ENCODE measurements around the gene SCUBE1.

Gene SCUBE1

DNA sequence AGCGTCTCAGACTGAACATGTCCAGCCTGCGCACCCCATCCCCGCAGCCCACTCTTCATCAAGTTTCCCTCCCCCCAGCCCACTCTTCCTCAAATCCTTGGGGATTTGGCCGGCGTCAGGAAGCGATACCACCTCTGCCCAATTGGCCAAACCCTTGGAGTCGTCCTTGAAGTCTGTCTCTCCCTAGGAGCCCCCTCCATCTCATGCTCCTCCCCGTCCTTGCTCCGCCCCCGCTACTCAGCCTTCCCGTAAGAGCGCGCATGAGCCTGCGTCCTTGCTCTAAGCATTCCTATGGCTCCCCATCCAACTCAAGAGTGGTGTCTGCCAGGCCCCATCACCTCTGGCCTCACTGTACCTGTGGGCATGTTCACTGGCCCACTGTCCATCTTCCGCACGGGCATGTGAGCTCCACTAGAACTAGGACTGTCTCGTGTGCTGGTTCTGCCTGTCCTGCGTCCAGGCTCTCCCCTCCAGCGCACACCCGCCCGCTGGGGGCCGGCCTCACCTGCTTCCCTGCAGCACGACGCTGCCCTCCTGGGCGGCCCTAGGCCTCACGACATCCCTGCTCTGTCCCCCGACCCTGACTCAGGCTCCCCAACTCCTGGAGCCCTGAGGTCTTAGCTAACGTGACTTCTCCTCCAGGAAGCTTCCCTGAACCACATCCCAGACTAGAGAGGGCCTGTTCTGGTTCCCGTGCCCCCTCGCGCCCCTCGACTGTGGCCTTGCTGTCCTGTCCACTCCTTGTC is 125.7 kb downstream of the SCUBE1 start:
- Histone ChIP-seq H3K4me1 (ENCODE audit: control insufficient read depth in 1 of 2, insufficient read depth in 2 of 2, low read length in 2 of 2) (no peaks in the 10 kb centered on the region), H3K36me3 (ENCODE audit: control insufficient read depth in 1 of 2, insufficient read depth in 2 of 2, low read length in 2 of 2) (no peaks in the 10 kb centered on the region), H3K9me3 (ENCODE audit: control insufficient read depth in 1 of 2, low read length in 2 of 2) (no peaks in the 10 kb centered on the region), H3K4me3 (ENCODE audit: low read depth in 1 of 2, low read length in 2 of 2) (no peak overlapping the region), H3K27ac (ENCODE audit: low read length) (no peak overlapping the region), H3K27me3 (ENCODE audit: low read depth, low read length) (no peaks in the 10 kb centered on the region)

DNA sequence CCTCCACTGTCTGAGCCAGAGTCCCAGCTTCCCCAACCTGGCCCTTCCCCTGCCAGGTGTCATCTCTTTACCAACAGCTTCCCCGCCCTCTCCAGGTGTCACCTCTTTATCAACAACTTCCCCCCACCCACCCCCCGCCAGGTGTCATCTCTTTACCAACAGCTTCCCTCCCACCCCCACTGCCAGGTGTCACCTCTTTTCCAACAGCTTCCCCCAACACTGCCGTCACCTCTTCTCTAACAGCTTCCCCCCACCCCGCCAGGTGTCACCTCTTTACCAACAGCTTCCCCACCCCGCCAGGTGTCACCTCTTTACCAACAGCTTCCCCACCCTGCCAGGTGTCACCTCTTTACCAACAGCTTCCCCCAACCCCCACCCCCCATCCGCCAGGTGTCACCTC is 126.4 kb downstream of the SCUBE1 start:
- no peak overlapping the region for H3K4me3 ChIP-seq (ENCODE audit: low read depth in 1 of 2, low read length in 2 of 2)
- H3K27me3 ChIP-seq (ENCODE audit: low read depth, low read length), result no peaks in the 10 kb centered on the region
- H3K27ac ChIP-seq (ENCODE audit: low read length), result no peak overlapping the region
- no peaks in the 10 kb centered on the region for H3K9me3 ChIP-seq (ENCODE audit: control insufficient read depth in 1 of 2, low read length in 2 of 2)
- no peaks in the 10 kb centered on the region for H3K36me3 ChIP-seq (ENCODE audit: control insufficient read depth in 1 of 2, insufficient read depth in 2 of 2, low read length in 2 of 2)
- H3K4me1 ChIP-seq (ENCODE audit: control insufficient read depth in 1 of 2, insufficient read depth in 2 of 2, low read length in 2 of 2), result no peaks in the 10 kb centered on the region

DNA sequence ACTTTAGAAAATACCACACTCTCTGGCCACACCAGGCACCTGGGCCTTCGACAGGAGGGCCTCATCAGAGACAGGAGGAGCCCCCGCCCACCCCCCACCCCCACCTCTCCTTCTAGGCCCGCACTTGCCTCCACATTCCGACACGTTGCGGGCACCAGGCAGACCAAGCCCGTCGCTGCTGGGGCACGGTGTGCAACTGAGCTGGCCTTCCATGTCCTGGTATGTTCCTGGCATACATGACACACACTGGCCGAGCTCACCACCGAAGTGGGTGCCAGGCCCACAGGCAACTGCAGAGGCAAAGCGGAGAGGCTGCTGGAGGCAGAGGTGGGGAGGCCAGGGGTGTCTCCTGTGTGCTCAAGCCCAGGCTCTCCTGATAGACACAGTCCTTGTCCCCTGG is 129.2 kb downstream of the SCUBE1 start:
- Histone ChIP-seq H3K27me3 (ENCODE audit: low read depth, low read length) (no peaks in the 10 kb centered on the region), H3K27ac (ENCODE audit: low read length) (no peak overlapping the region), H3K36me3 (ENCODE audit: control insufficient read depth in 1 of 2, insufficient read depth in 2 of 2, low read length in 2 of 2) (no peaks in the 10 kb centered on the region), H3K4me3 (ENCODE audit: low read depth in 1 of 2, low read length in 2 of 2) (no peak overlapping the region), H3K4me1 (ENCODE audit: control insufficient read depth in 1 of 2, insufficient read depth in 2 of 2, low read length in 2 of 2) (no peaks in the 10 kb centered on the region), H3K9me3 (ENCODE audit: control insufficient read depth in 1 of 2, low read length in 2 of 2) (no peaks in the 10 kb centered on the region)

DNA sequence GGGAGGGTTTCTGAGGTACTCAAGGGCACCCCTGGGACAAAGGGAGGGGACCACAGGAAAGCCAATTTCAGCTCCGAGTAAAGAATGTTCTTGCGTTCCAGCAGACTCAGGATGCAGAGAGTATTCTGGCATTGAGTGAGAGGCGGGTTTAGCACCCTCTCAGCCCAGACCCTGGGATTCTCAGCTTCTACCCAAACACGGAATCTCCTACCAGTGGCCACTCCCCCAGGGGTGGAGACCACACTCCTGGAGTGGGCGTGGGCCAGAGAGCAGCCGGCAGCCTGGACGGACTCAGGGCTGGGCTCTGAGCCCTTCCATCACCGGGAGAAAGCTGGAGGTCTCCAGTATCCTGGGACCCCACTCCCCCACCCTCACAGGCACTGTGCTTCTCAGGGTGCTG is 130.1 kb downstream of the SCUBE1 start:
- H3K27me3 ChIP-seq (ENCODE audit: low read depth, low read length), result no peaks in the 10 kb centered on the region
- no peaks in the 10 kb centered on the region for H3K4me1 ChIP-seq (ENCODE audit: control insufficient read depth in 1 of 2, insufficient read depth in 2 of 2, low read length in 2 of 2)
- H3K27ac ChIP-seq (ENCODE audit: low read length), result no peak overlapping the region
- no peaks in the 10 kb centered on the region for H3K9me3 ChIP-seq (ENCODE audit: control insufficient read depth in 1 of 2, low read length in 2 of 2)
- H3K4me3 ChIP-seq (ENCODE audit: low read depth in 1 of 2, low read length in 2 of 2), result no peak overlapping the region
- H3K36me3 ChIP-seq (ENCODE audit: control insufficient read depth in 1 of 2, insufficient read depth in 2 of 2, low read length in 2 of 2), result no peaks in the 10 kb centered on the region

DNA sequence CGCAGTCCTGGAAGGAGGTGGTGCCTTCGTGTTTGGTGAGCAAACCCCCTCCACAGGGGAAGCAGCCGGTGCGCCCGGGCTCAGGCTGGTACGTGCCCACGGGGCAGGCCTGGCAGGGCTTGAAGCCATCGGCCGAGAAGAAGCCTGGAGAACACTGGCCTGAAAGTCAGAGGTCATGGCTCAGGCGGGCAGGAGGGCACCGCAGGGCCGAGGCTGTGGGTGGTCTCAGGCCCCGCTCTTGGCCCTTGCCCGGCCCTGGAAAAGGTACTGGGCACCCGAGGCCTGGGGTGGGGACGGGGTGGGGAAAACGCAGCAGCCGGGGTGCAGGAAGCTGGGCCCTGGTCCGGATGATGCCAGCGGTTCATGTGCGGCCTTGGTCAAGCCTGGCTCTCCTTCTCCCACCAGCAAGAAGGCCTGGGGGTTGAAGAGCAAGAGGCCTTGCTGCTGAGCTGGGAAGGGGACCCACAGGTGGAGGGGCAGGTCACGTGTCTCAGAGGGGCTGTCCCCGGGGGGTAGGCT is 130.7 kb downstream of the SCUBE1 start:
- Histone ChIP-seq H3K4me1 (ENCODE audit: control insufficient read depth in 1 of 2, insufficient read depth in 2 of 2, low read length in 2 of 2) (no peaks in the 10 kb centered on the region), H3K36me3 (ENCODE audit: control insufficient read depth in 1 of 2, insufficient read depth in 2 of 2, low read length in 2 of 2) (no peaks in the 10 kb centered on the region), H3K27me3 (ENCODE audit: low read depth, low read length) (no peaks in the 10 kb centered on the region), H3K27ac (ENCODE audit: low read length) (no peak overlapping the region), H3K9me3 (ENCODE audit: control insufficient read depth in 1 of 2, low read length in 2 of 2) (no peaks in the 10 kb centered on the region), H3K4me3 (ENCODE audit: low read depth in 1 of 2, low read length in 2 of 2) (no peak overlapping the region)

DNA sequence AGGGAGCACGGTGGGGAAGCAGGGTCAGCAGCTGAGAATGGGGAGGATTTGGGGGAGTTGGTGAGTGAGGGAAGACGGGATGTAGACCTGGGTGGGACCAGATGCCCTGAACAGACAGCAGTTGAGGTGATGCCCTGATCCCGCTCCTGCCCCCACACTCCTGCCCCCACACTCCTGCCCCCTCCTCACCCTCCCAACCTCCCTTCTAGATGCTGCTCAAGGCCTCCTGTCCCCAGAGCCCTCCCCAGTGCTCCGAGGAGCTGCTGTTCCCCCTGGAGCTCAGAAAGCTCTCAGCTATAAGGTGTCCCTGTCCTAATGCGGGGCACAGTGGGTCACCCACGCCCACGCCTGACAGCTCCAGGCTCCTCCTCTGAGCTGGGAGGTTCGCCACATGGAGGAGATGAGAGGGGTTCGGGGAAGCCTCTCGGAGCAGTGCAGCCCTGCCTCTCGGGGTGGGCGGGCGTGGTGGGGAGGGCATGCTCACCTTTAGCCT is 131.2 kb downstream of the SCUBE1 start:
- H3K27ac ChIP-seq (ENCODE audit: low read length), result no peak overlapping the region
- H3K4me1 ChIP-seq (ENCODE audit: control insufficient read depth in 1 of 2, insufficient read depth in 2 of 2, low read length in 2 of 2), result no peaks in the 10 kb centered on the region
- H3K9me3 ChIP-seq (ENCODE audit: control insufficient read depth in 1 of 2, low read length in 2 of 2), result no peaks in the 10 kb centered on the region
- no peaks in the 10 kb centered on the region for H3K36me3 ChIP-seq (ENCODE audit: control insufficient read depth in 1 of 2, insufficient read depth in 2 of 2, low read length in 2 of 2)
- no peaks in the 10 kb centered on the region for H3K27me3 ChIP-seq (ENCODE audit: low read depth, low read length)
- H3K4me3 ChIP-seq (ENCODE audit: low read depth in 1 of 2, low read length in 2 of 2), result no peak overlapping the region

DNA sequence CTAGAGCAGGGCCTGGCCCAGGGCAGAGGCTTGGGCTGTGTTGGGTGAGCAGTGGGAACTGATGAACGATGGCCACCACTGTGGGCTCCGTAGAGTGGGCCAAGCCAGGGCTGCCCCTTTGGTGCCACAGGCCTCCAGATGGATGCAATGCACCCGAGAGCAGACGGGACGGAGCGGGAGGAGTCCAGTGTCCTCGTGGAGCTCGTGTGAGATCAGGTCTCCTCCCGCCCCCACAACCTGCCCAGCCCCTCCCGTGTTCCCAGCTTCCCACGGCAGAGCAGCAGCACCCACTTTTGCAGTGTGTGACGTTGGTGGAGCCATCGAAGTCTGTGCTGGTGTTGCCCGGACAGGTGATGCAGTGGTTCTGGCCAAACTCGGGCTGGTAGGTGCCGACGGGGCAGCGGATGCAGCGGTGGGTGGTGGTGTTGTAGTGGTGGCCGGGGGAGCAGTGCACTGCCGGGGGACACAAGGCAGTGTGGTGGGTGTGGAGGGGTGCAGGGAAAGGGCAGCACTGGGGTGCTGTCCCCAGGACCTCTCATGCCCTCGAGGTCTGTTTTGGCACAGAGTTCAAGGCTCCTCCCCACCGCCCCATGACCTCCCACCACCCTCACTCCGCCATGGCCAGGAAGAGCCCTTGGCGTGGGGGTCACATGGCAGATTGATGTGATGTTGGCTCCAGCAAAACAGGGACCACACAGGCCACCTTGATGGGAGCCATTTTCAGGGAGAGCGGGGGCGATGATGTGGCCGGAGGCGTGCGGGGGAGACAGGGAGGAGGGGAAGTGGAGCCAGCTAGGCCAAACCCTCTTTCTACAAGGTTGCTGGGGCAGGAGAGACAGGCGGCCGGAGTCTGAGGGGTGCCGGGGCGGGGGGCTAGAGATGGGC is 132.3 kb downstream of the SCUBE1 start:
- Histone ChIP-seq H3K9me3 (ENCODE audit: control insufficient read depth in 1 of 2, low read length in 2 of 2) (no peaks in the 10 kb centered on the region), H3K4me3 (ENCODE audit: low read depth in 1 of 2, low read length in 2 of 2) (no peak overlapping the region), H3K36me3 (ENCODE audit: control insufficient read depth in 1 of 2, insufficient read depth in 2 of 2, low read length in 2 of 2) (no peaks in the 10 kb centered on the region), H3K27ac (ENCODE audit: low read length) (no peak overlapping the region), H3K4me1 (ENCODE audit: control insufficient read depth in 1 of 2, insufficient read depth in 2 of 2, low read length in 2 of 2) (no peaks in the 10 kb centered on the region), H3K27me3 (ENCODE audit: low read depth, low read length) (no peaks in the 10 kb centered on the region)

DNA sequence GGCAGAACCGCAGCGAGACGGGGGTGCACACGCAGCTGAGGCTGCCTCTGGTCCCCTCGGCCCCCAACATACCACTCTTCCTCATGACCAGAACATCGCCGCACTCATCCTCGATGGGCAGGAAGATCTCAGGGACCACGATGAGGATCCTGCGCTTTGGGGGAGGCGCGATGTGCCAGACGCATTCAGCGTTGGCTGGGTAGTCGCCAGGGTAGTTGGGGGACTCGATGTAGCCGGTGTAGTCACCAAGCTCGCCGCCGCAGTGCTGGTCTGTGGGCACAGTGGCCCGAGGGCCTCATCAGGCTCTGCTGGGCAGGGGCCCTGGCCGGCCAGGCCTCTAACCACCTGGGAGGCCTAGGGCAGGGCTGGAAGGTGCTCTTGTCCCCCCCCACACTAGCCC is 133.2 kb downstream of the SCUBE1 start:
- H3K36me3 ChIP-seq (ENCODE audit: control insufficient read depth in 1 of 2, insufficient read depth in 2 of 2, low read length in 2 of 2), result no peaks in the 10 kb centered on the region
- H3K9me3 ChIP-seq (ENCODE audit: control insufficient read depth in 1 of 2, low read length in 2 of 2), result no peaks in the 10 kb centered on the region
- no peaks in the 10 kb centered on the region for H3K4me1 ChIP-seq (ENCODE audit: control insufficient read depth in 1 of 2, insufficient read depth in 2 of 2, low read length in 2 of 2)
- H3K4me3 ChIP-seq (ENCODE audit: low read depth in 1 of 2, low read length in 2 of 2), result no peak overlapping the region
- no peak overlapping the region for H3K27ac ChIP-seq (ENCODE audit: low read length)
- H3K27me3 ChIP-seq (ENCODE audit: low read depth, low read length), result no peaks in the 10 kb centered on the region

DNA sequence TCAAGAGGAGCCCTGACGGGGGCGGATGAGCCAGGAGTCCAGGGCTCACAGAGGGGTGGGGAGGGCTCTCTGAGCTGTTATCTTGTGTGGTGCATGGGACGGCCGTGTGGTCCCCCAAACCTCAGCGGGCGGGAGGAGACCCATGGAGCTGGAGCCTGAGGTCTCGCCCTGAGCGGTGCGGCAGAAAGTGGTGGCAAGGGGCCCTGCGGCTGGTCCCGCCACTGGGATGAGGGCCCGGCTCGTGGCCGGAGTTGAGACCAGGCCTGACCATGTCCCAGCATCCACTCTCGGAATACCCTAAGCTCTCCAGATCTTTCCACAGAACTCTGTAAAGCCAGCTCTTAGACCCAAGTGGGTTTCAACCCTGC is 133.7 kb downstream of the SCUBE1 start:
- H3K27ac ChIP-seq (ENCODE audit: low read length), result no peak overlapping the region
- H3K27me3 ChIP-seq (ENCODE audit: low read depth, low read length), result no peaks in the 10 kb centered on the region
- no peaks in the 10 kb centered on the region for H3K4me1 ChIP-seq (ENCODE audit: control insufficient read depth in 1 of 2, insufficient read depth in 2 of 2, low read length in 2 of 2)
- no peak overlapping the region for H3K4me3 ChIP-seq (ENCODE audit: low read depth in 1 of 2, low read length in 2 of 2)
- H3K9me3 ChIP-seq (ENCODE audit: control insufficient read depth in 1 of 2, low read length in 2 of 2), result no peaks in the 10 kb centered on the region
- no peaks in the 10 kb centered on the region for H3K36me3 ChIP-seq (ENCODE audit: control insufficient read depth in 1 of 2, insufficient read depth in 2 of 2, low read length in 2 of 2)

DNA sequence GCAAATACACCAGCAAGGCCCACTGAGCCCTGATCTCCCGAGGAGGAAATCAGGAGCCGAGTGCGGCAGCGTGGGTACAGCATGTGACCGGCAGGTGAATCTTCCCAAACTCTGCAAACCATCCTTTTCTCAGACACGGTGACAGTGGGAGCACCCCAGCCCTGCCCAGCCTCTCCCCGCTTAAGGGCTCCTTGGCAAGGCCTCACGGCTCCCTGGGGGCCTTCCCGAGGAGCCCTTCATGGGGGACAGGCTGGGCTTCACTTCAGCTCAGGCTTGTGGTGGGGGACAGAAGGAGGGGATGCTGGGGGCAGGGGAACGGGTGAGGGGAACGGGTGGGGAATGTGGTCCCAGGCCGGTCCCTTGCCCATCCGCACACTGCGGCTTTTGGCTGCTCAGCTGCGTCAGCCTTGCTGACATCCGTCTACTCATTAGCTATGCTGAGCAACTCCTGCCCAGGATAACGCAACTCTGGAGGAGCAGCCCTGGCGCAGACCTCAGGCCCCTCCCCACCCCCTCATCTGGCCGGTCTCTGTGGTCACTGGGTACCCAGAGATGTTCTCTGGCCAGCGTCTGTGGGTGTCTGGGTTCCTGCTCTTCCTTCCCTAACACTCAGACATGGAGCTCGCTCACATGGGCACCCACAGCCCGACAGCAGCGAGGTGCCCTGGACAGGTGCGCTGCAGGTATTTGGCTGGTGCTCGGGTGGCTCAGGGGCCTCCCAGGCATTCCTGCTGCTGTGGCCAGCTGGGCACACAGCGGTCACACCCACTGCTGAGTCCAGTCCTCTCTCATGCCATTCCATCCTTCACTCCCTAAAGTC is 134.3 kb downstream of the SCUBE1 start:
- Histone ChIP-seq H3K27ac (ENCODE audit: low read length) (no peak overlapping the region), H3K27me3 (ENCODE audit: low read depth, low read length) (no peaks in the 10 kb centered on the region), H3K36me3 (ENCODE audit: control insufficient read depth in 1 of 2, insufficient read depth in 2 of 2, low read length in 2 of 2) (no peaks in the 10 kb centered on the region), H3K9me3 (ENCODE audit: control insufficient read depth in 1 of 2, low read length in 2 of 2) (no peaks in the 10 kb centered on the region), H3K4me3 (ENCODE audit: low read depth in 1 of 2, low read length in 2 of 2) (no peak overlapping the region), H3K4me1 (ENCODE audit: control insufficient read depth in 1 of 2, insufficient read depth in 2 of 2, low read length in 2 of 2) (no peaks in the 10 kb centered on the region)

Measured in muscle layer of duodenum (tissue), 2 donors.